Ecto neural progenitor cell (in vitro differentiated cells): ENCODE data around the gene ZNF512B.
A peak's percentile ranks its signal among the peaks of the same experiment; 100 is the strongest.

ENCODE experiments used
- DNase-seq: peaks from one replicate; pipeline ENCODE4 v3.0.0-alpha.2; 2018; ENCODE audit warnings: low spot score

The ZNF512B gene

GRCh38 chr20:63947638-63948456 lies 21.9 kb downstream of the ZNF512B start:
- DNase-seq = no peak

- no peak for DNase-seq
Measured at GRCh38 chr20:63946986-63947637, 22.6 kb downstream of the ZNF512B start.

GRCh38 chr20:63945921-63946920 lies 23.5 kb downstream of the ZNF512B start:
- DNase-seq = no peak

GRCh38 chr20:63945031-63945658 lies 24.6 kb downstream of the ZNF512B start:
- DNase-seq = no peak

- DNase-seq = no peak
Measured at GRCh38 chr20:63944078-63944941, 25.4 kb downstream of the ZNF512B start.

- DNase-seq = no peak
Measured at GRCh38 chr20:63943808-63944077, 26.0 kb downstream of the ZNF512B start.

- DNase-seq = no peak
Measured at GRCh38 chr20:63942969-63943807, 26.5 kb downstream of the ZNF512B start.

GRCh38 chr20:63942250-63942951 lies 27.3 kb downstream of the ZNF512B start:
- peak; percentile 81 for DNase-seq

GRCh38 chr20:63941282-63942081 lies 28.2 kb downstream of the ZNF512B start:
- peak; percentile 76 for DNase-seq

- no peak for DNase-seq
Measured at GRCh38 chr20:63940472-63941266, 29.1 kb downstream of the ZNF512B start.

GRCh38 chr20:63940071-63940471 lies 29.7 kb downstream of the ZNF512B start:
- no peak for DNase-seq

GRCh38 chr20:63939061-63939935 lies 30.4 kb downstream of the ZNF512B start:
- no peak for DNase-seq

- DNase-seq = no peak
Measured at GRCh38 chr20:63937596-63937995, 32.1 kb downstream of the ZNF512B start.

- DNase-seq = no peak
Measured at GRCh38 chr20:63935447-63935846, 34.3 kb downstream of the ZNF512B start.

GRCh38 chr20:63934271-63935068 lies 35.3 kb downstream of the ZNF512B start:
- peak; percentile 69 for DNase-seq

- no peak for DNase-seq
Measured at GRCh38 chr20:63933646-63934045, 36.1 kb downstream of the ZNF512B start.
